GM20000 (cell line): Measurements from ENCODE around the gene DPP10.

Source experiments
- DNase-seq: peaks from one replicate; pipeline ENCODE4 v3.0.0; 2012; ENCODE audit warnings: low spot score
- CTCF ChIP-seq: IDR thresholded peaks from 2 replicates; pipeline ENCODE4 v1.5.1; 2012; ENCODE audit warnings: mild to moderate bottlenecking, control low read depth; ENCODE audit errors: extremely low read depth, missing control alignments

The DPP10 gene

GRCh38 chr2:114919985-114920384, 477.5 kb downstream of the DPP10 start:
- DNase-seq, result no peak
- no peak for TF ChIP-seq CTCF

GRCh38 chr2:114922076-114922475, 479.6 kb downstream of the DPP10 start:
- DNase-seq, result no peak
- TF ChIP-seq CTCF, result no peak

GRCh38 chr2:114925296-114926255, 483.1 kb downstream of the DPP10 start:
- DNase-seq, result no peak
- TF ChIP-seq CTCF, result no peak

GRCh38 chr2:114926303-114926702, 483.9 kb downstream of the DPP10 start:
- DNase-seq, result no peak
- TF ChIP-seq CTCF, result no peak

- no peak for TF ChIP-seq CTCF
- no peak for DNase-seq
Measured at GRCh38 chr2:114929225-114929624, 486.8 kb downstream of the DPP10 start.

GRCh38 chr2:114933671-114934241, 491.3 kb downstream of the DPP10 start:
- no peak for DNase-seq
- no peak for TF ChIP-seq CTCF

- no peak for DNase-seq
- TF ChIP-seq CTCF, result no peak
Measured at GRCh38 chr2:114935031-114935430, 492.6 kb downstream of the DPP10 start.
